C4-2B (cell line): ENCODE measurements around the gene PWP1.
"Not testable (repeated sequence)": the region's sequence is repeated elsewhere in the genome, so short reads cannot be mapped to it uniquely, and the experiment has no call there.

Experiments used
- H3K27ac ChIP-seq: fragments of 450-650 bp; 2 replicates; pipeline ENCODE4 v1.5.1; 2017
- CTCF ChIP-seq: fragments of 450-650 bp; conservative IDR thresholded peaks from 2 replicates; pipeline ENCODE4 v1.5.1; 2017; ENCODE audit warnings: mild to moderate bottlenecking
- ZFX ChIP-seq: fragments of 450-650 bp; IDR thresholded peaks from 2 replicates; pipeline ENCODE4 v1.6.1; 2017

PWP1 gene

GRCh38 chr12:107684029-107684795 lies 1.4 kb upstream of the PWP1 start:
- H3K27ac ChIP-seq: peak overlapping the region; percentile 82; the same call in 1 of the 2 replicates
- TF ChIP-seq CTCF (no peak), ZFX (no peak)

DNA sequence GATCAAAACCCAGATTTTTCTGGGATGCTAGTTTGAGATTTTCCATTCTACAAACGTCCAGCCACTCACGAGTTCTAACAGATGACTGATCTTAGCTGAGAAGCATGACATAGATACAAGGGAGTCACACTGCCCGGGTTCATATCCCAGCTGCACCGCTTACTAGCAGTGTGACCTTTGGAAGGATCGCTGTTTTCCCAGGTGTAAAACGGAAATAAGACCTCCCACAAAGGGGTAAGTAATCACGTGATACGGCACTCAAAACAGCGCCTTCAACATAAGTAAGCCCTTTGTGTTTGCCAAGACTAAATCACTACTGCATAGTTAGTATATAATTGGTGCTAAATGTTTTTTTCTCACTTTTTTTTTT lies 624 bp upstream of the PWP1 start:
- H3K27ac ChIP-seq: peak overlapping the region; percentile 82

GRCh38 chr12:107695772-107696171 lies 10.2 kb downstream of the PWP1 start:
- peak overlapping the region; percentile 46; the same call in 1 of the 2 replicates for H3K27ac ChIP-seq
- TF ChIP-seq CTCF: peak; percentile 51

More for the DNA sequence above, 624 bp upstream of the PWP1 start:
- TF ChIP-seq ZFX (no peak), CTCF (no peak)

- no peak for TF ChIP-seq ZFX
- no peak for TF ChIP-seq CTCF
Measured at GRCh38 chr12:107702106-107702505, 16.5 kb downstream of the PWP1 start.

DNA sequence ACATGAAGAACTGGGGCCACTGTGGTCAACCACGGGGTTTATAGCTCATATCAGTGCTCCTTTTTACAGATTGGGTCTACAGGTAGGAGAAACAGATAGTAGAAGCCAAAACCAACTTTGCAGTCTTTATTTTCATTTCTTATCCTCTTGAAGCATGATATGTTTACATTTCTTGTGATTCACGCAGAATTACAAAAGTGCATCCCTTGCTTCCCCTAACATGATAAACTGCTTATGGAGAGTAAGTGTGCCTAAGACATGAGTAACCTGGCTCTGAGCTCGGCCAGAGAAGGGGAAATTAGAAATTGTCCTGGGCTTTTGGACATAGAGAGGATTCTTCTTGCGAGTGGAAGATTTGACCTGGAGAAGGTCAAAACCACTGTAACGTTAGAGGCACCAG lies 18.4 kb downstream of the PWP1 start:
- no peak overlapping the region for H3K27ac ChIP-seq
- no peak for TF ChIP-seq CTCF
- no peak for TF ChIP-seq ZFX

More at GRCh38 chr12:107702106-107702505, 16.5 kb downstream of the PWP1 start:
- H3K27ac ChIP-seq: no peak overlapping the region

- not testable (repeated sequence) for H3K27ac ChIP-seq
Measured at GRCh38 chr12:107705522-107705921, 19.9 kb downstream of the PWP1 start.

GRCh38 chr12:107715780-107716179 lies 30.2 kb downstream of the PWP1 start:
- no peak overlapping the region for H3K27ac ChIP-seq
- no peak for TF ChIP-seq ZFX
- TF ChIP-seq CTCF: no peak

GRCh38 chr12:107718606-107719005 lies 33.0 kb downstream of the PWP1 start:
- no peak overlapping the region for H3K27ac ChIP-seq
- TF ChIP-seq CTCF (no peak), ZFX (no peak)

DNA sequence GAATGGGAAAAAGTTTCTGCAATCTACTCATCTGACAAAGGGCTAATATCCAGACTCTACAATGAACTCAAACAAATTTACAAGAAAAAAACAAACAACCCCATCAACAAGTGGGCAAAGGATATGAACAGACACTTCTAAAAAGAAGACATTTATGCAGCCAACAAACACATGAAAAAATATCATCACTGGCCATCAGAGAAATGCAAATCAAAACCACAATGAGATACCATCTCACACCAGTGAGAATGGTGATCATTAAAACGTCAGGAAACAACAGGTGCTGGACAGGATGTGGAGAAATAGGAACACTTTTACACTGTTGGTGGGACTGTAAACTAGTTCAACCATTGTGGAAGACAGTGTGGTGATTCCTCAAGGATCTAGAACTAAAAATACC lies 41.7 kb downstream of the PWP1 start:
- not testable (repeated sequence) for H3K27ac ChIP-seq

DNA sequence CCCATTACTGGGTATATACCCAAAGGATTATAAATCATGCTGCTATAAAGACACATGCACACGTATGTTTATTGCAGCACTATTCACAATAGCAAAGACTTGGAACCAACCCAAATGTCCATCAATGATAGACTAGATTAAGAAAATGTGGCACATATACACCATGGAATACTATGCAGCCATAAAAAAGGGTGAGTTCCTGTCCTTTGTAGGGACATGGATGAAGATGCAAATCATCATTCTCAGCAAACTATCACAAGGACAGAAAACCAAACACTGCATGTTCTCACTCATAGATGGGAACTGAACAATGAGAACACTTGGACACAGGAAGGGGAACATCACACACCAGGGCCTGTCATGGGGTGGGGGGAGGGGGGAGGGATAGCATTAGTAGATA lies 42.1 kb downstream of the PWP1 start:
- H3K27ac ChIP-seq: not testable (repeated sequence)
